SK-N-SH treated with all-trans-retinoic acid at 6 μM for 48 hours (cell line): ENCODE results near the gene RNF144A.

Source experiments
- ATAC-seq: fragments of 200-7000 bp; cut with Tn5 transposase; 3 replicates; pipeline ENCODE4 v1.9.1; 2020; ENCODE audit warnings: mild to moderate bottlenecking, moderate library complexity
- ARNTL ChIP-seq: fragments of 450-650 bp; formaldehyde crosslinking; IDR thresholded peaks from 2 replicates; pipeline ENCODE4 v1.5.0; 2020; ENCODE audit warnings: low read depth, mild to moderate bottlenecking, moderate library complexity, borderline replicate concordance
- BACH2 ChIP-seq: fragments of 250-450 bp; sonication (Bioruptor Pico); IDR thresholded peaks from 2 replicates; pipeline ENCODE4 v1.9.0; 2021; ENCODE audit warnings: mild to moderate bottlenecking, borderline replicate concordance
- CSDC2 ChIP-seq: fragments of 250-450 bp; sonication (Bioruptor Pico); IDR thresholded peaks from 2 replicates; pipeline ENCODE4 v1.5.0; 2020; ENCODE audit warnings: mild to moderate bottlenecking, moderate library complexity
- ESRRG ChIP-seq: fragments of 250-450 bp; sonication (Bioruptor Pico); IDR thresholded peaks from 2 replicates; pipeline ENCODE4 v1.6.1; 2021; ENCODE audit warnings: mild to moderate bottlenecking
- ISL1 ChIP-seq: fragments of 250-450 bp; sonication (Bioruptor Pico); IDR thresholded peaks from 2 replicates; pipeline ENCODE4 v2.1.2; 2022; ENCODE audit warnings: mild to moderate bottlenecking, moderate library complexity
- OSR1 ChIP-seq: fragments of 250-450 bp; sonication (Bioruptor Pico); IDR thresholded peaks from 2 replicates; pipeline ENCODE4 v1.8.0; 2022; ENCODE audit warnings: moderate library complexity, mild to moderate bottlenecking, inconsistent platforms
- PPARA ChIP-seq: fragments of 250-450 bp; sonication (Bioruptor Pico); IDR thresholded peaks from 2 replicates; pipeline ENCODE4 v1.5.0; 2020; ENCODE audit warnings: mild to moderate bottlenecking, borderline replicate concordance
- SNAI2 ChIP-seq: fragments of 250-450 bp; sonication (Bioruptor Pico); IDR thresholded peaks from 2 replicates; pipeline ENCODE4 v1.5.0; 2020; ENCODE audit warnings: mild to moderate bottlenecking, moderate library complexity
- TCF4 ChIP-seq: fragments of 250-450 bp; sonication (Bioruptor Pico); IDR thresholded peaks from 2 replicates; pipeline ENCODE4 v1.8.0; 2021; ENCODE audit warnings: mild to moderate bottlenecking, moderate library complexity, borderline replicate concordance
- TOX ChIP-seq: fragments of 250-450 bp; sonication (Bioruptor Pico); IDR thresholded peaks from 2 replicates; pipeline ENCODE4 v1.8.0; 2021; ENCODE audit warnings: mild to moderate bottlenecking, moderate library complexity, borderline replicate concordance
- ZFP3 ChIP-seq: fragments of 250-450 bp; sonication (Bioruptor Pico); IDR thresholded peaks from 2 replicates; pipeline ENCODE4 v1.5.0; 2020; ENCODE audit warnings: mild to moderate bottlenecking, moderate library complexity
- ZFP30 ChIP-seq: fragments of 450-650 bp; formaldehyde crosslinking; IDR thresholded peaks from 2 replicates; pipeline ENCODE4 v1.5.0; 2022; ENCODE audit warnings: mild to moderate bottlenecking, moderate library complexity
- ZNF565 ChIP-seq: fragments of 450-650 bp; formaldehyde crosslinking; conservative IDR thresholded peaks from 2 replicates; pipeline ENCODE4 v1.5.0; 2020; ENCODE audit warnings: low read depth, mild to moderate bottlenecking, moderate library complexity
- ZNF70 ChIP-seq: fragments of 450-650 bp; formaldehyde crosslinking; IDR thresholded peaks from 2 replicates; pipeline ENCODE4 v1.5.0; 2020; ENCODE audit warnings: mild to moderate bottlenecking, moderate library complexity
- ZNF8 ChIP-seq: fragments of 450-650 bp; formaldehyde crosslinking; IDR thresholded peaks from 2 replicates; pipeline ENCODE4 v1.5.0; 2020; ENCODE audit warnings: mild to moderate bottlenecking, moderate library complexity
- TF ChIP-seq, protein P1 (sequence below): fragments of 250-450 bp; sonication (Bioruptor Pico); IDR thresholded peaks from 2 replicates; pipeline ENCODE4 v1.8.0; 2021; ENCODE audit warnings: low read depth, mild to moderate bottlenecking, moderate library complexity, borderline replicate concordance
- TF ChIP-seq, protein P2 (sequence below): fragments of 250-450 bp; sonication (Bioruptor Pico); IDR thresholded peaks from 2 replicates; pipeline ENCODE4 v1.5.0; 2020; ENCODE audit warnings: mild to moderate bottlenecking, moderate library complexity
- TF ChIP-seq, protein P3 (sequence below): fragments of 250-450 bp; sonication (Bioruptor Pico); IDR thresholded peaks from 2 replicates; pipeline ENCODE4 v1.8.0; 2020; ENCODE audit warnings: mild to moderate bottlenecking, moderate library complexity, borderline replicate concordance

Gene RNF144A

DNA sequence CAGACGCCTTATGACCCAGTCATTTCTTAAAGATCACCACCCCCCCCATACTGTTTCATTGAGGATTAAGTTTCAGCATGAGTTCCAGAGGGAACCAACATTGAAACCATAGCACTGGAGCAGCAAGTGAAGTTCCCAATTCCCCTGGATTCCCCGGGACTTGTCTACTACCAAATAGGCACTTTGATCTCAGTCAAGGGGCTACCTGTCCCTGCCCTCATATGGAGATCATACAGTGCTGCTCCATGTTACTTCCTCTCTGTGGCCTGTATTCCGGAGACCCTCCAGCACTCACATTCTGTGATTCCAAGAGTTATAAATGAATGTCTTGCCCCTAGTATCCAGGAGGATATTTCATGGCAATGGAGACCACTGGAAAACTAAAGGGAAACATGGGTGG lies 42.5 kb downstream of the RNF144A start (continued):
- TF ChIP-seq, protein P1, sequence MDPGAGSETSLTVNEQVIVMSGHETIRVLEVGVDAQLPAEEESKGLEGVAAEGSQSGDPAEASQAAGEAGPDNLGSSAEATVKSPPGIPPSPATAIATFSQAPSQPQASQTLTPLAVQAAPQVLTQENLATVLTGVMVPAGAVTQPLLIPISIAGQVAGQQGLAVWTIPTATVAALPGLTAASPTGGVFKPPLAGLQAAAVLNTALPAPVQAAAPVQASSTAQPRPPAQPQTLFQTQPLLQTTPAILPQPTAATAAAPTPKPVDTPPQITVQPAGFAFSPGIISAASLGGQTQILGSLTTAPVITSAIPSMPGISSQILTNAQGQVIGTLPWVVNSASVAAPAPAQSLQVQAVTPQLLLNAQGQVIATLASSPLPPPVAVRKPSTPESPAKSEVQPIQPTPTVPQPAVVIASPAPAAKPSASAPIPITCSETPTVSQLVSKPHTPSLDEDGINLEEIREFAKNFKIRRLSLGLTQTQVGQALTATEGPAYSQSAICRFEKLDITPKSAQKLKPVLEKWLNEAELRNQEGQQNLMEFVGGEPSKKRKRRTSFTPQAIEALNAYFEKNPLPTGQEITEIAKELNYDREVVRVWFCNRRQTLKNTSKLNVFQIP, result no peak
- no peak for TF ChIP-seq BACH2 (CRISPR knock-in tag)
- no peak for TF ChIP-seq TCF4 (CRISPR knock-in tag)
- TF ChIP-seq TOX (CRISPR knock-in tag), result no peak
- TF ChIP-seq ZNF70 (CRISPR knock-in tag), result no peak
- TF ChIP-seq, all 23 proteins: peak for 0

DNA sequence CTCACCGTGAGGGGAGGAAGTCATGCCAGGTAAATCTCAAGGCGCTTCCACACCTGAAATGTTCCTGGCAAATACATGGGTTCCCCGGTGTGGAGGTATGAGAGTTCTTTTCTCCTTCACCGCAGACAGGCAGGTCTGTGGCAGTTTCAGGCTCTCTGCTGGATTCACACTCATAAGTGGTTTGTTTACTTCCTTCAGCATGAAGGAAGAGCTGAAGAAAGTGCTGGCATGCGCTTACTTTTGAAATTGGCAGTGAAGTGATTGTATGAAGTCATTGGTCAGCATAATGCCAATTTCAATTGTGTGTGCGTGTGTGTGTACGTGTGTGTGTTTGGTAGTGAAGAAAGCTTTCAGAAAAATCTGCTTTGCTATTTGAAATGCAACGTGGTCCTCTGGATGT lies 43.4 kb downstream of the RNF144A start:
- no peak for ATAC-seq

DNA sequence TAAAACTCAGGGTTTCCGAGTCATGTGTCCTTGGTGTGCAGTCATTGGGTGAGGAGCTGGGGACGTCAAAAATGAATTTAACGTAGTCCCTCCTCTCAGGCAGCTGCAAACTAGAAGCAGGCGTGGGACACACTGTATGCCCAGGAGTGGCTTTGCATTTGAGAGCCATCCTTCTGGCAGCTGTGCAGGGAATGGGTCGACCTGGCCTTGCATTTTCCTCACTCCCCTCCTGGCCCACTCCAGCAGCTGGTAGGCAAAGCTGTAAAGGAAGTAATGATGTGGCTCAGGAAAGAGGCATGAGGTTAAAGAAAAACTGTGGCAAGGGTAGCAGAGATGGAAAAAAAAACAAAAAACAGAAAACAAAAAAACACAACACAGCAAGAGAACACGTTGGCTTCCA lies 46.5 kb downstream of the RNF144A start:
- no peak for ATAC-seq

More for the DNA sequence above, 43.4 kb downstream of the RNF144A start:
- TF ChIP-seq ISL1 (CRISPR knock-in tag) (no peak), ZFP3 (no peak), ARNTL (CRISPR knock-in tag) (no peak), ZNF565 (CRISPR knock-in tag) (no peak), BACH2 (CRISPR knock-in tag) (no peak), ZNF70 (CRISPR knock-in tag) (no peak)
- TF ChIP-seq, protein P2, sequence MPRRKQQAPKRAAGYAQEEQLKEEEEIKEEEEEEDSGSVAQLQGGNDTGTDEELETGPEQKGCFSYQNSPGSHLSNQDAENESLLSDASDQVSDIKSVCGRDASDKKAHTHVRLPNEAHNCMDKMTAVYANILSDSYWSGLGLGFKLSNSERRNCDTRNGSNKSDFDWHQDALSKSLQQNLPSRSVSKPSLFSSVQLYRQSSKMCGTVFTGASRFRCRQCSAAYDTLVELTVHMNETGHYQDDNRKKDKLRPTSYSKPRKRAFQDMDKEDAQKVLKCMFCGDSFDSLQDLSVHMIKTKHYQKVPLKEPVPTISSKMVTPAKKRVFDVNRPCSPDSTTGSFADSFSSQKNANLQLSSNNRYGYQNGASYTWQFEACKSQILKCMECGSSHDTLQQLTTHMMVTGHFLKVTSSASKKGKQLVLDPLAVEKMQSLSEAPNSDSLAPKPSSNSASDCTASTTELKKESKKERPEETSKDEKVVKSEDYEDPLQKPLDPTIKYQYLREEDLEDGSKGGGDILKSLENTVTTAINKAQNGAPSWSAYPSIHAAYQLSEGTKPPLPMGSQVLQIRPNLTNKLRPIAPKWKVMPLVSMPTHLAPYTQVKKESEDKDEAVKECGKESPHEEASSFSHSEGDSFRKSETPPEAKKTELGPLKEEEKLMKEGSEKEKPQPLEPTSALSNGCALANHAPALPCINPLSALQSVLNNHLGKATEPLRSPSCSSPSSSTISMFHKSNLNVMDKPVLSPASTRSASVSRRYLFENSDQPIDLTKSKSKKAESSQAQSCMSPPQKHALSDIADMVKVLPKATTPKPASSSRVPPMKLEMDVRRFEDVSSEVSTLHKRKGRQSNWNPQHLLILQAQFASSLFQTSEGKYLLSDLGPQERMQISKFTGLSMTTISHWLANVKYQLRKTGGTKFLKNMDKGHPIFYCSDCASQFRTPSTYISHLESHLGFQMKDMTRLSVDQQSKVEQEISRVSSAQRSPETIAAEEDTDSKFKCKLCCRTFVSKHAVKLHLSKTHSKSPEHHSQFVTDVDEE, result no peak

DNA sequence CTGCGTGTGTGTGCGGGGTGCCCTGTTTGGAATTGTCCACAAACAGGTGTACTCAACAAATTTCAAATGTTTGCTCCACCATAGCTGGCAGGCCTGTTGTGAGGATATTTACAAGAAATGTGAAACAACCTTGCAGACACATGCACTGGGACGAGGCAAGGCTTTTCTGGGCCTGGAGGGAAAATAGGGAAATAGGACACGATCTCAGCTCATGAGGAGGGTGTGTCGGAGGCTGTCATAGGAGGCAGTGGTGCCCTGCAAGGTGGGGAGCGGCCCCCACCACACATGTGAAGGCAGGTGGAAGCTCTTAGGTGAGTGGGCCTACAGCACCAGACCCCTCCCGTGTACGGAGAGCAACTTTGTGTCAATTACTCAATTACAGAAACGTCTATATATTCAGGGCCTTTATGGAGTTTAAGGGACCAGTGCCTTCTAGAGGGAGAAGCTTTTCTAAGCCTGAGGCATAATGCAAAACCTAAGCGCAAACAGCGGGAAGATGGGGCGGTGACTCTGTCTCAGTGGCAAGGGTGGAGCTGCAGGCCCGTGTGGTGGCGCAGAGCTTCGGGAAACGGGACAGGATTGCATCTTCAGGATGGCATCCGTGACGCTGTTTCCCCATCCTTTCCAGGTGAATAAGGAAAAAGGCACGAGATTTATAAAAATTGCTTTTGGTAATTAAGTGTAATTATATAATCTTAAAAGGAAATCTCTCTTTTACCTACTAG lies 48.0 kb downstream of the RNF144A start:
- TF ChIP-seq OSR1 (CRISPR knock-in tag) (no peak), TCF4 (CRISPR knock-in tag) (no peak), PPARA (no peak), ZFP30 (CRISPR knock-in tag) (no peak), ARNTL (CRISPR knock-in tag) (no peak), ZNF70 (CRISPR knock-in tag) (no peak)
- TF ChIP-seq, protein P3, sequence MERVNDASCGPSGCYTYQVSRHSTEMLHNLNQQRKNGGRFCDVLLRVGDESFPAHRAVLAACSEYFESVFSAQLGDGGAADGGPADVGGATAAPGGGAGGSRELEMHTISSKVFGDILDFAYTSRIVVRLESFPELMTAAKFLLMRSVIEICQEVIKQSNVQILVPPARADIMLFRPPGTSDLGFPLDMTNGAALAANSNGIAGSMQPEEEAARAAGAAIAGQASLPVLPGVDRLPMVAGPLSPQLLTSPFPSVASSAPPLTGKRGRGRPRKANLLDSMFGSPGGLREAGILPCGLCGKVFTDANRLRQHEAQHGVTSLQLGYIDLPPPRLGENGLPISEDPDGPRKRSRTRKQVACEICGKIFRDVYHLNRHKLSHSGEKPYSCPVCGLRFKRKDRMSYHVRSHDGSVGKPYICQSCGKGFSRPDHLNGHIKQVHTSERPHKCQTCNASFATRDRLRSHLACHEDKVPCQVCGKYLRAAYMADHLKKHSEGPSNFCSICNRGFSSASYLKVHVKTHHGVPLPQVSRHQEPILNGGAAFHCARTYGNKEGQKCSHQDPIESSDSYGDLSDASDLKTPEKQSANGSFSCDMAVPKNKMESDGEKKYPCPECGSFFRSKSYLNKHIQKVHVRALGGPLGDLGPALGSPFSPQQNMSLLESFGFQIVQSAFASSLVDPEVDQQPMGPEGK (CRISPR knock-in tag), result no peak
- no peak for ATAC-seq

More for the DNA sequence above, 46.5 kb downstream of the RNF144A start:
- TF ChIP-seq, protein P2, result no peak
- no peak for TF ChIP-seq ZNF565 (CRISPR knock-in tag)
- TF ChIP-seq OSR1 (CRISPR knock-in tag), result no peak
- no peak for TF ChIP-seq ISL1 (CRISPR knock-in tag)
- TF ChIP-seq, protein P3 (CRISPR knock-in tag), result no peak
- TF ChIP-seq ESRRG (CRISPR knock-in tag), result no peak
- no peak for TF ChIP-seq SNAI2
- no peak for TF ChIP-seq CSDC2
- no peak for TF ChIP-seq ZFP30 (CRISPR knock-in tag)
- TF ChIP-seq ZNF8 (CRISPR knock-in tag), result no peak
- TF ChIP-seq, all 23 proteins: peak for 0
